ENCODE measurements around the gene OSM. TPM values are rescaled to one million over a fixed set of nuclear protein-coding genes. Genes with fewer than 3 reads are reported as not detected.

Gene OSM
- total RNA-seq, 4 donors from 2014 or later = 0.57 to 8.3 TPM; not detected in 2

DNA sequence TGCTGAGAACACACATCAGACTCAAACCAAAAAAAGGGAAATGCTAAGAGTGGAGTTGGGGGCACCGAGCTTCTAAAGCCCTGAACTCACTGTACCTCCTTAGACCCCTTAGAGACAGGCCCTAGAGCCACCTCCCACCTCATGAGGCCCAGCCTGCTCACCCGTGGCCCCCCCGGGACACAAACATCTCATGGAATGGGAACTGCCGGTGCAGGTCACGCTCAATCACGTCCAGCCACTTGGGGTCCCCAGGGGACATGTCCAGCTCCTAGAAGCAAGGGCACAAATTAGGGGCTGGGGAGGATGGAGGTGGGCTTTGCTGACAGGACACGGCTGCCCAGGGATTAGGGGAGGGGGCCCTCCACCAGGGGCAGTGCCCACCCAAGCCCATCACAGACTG is 28.9 kb upstream of the OSM start:
- DNase-seq (ENCODE audit: extremely low spot score) = no peak
- H3K4me1 ChIP-seq = peaks cover 23 to 44% (median 33%) of the 10 kb centered on the region in 4 donors
- 79% methylated on average over 7 of the region's 7 CpGs for WGBS
- no peak overlapping the region for H3K27ac ChIP-seq (replicated peaks in 1 of 4)
- no peaks in the 10 kb centered on the region for H3K9me3 ChIP-seq
- H3K36me3 ChIP-seq = peaks cover 55 to 88% (median 86%) of the 10 kb centered on the region in 4 donors
- intact Hi-C loops (cut with DNase I) = no loop called here
- TF ChIP-seq POLR2AphosphoS5 (IDR thresholded peaks at IDR 0.05) (no peak), EP300 (IDR thresholded peaks at IDR 0.05) (no peak), POLR2A (IDR thresholded peaks at IDR 0.05; ENCODE audit: low read depth) (no peak)
- TF ChIP-seq, protein P1, sequence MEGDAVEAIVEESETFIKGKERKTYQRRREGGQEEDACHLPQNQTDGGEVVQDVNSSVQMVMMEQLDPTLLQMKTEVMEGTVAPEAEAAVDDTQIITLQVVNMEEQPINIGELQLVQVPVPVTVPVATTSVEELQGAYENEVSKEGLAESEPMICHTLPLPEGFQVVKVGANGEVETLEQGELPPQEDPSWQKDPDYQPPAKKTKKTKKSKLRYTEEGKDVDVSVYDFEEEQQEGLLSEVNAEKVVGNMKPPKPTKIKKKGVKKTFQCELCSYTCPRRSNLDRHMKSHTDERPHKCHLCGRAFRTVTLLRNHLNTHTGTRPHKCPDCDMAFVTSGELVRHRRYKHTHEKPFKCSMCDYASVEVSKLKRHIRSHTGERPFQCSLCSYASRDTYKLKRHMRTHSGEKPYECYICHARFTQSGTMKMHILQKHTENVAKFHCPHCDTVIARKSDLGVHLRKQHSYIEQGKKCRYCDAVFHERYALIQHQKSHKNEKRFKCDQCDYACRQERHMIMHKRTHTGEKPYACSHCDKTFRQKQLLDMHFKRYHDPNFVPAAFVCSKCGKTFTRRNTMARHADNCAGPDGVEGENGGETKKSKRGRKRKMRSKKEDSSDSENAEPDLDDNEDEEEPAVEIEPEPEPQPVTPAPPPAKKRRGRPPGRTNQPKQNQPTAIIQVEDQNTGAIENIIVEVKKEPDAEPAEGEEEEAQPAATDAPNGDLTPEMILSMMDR (IDR thresholded peaks at IDR 0.05) = no peak
- H3K27me3 ChIP-seq = no peaks in the 10 kb centered on the region
- no peak overlapping the region for H3K4me3 ChIP-seq

DNA sequence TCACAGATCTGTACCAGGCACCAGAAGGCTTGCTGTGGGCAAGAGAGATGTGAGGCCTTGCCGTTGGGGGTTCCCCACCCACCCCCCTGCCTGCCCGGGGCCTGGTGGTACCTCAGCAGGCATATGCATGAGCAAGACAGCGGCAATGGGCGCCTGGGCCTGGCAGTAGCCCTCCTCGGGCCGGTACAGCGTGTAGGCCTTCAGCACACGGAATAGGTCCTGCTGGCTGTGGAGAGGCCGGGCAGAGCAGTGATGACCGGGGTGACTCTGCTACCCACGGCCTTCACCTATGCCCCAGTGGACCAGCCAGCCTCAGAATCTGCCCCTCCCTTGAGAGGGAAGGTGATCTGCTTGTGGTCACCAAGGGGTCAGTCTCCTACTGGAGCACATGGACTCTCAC is 28.2 kb upstream of the OSM start:
- Histone ChIP-seq H3K27ac (replicated peaks in 1 of 4) (no peak overlapping the region), H3K9me3 (no peaks in the 10 kb centered on the region), H3K36me3 (peaks cover 55 to 81% (median 79%) of the 10 kb centered on the region in 4 donors), H3K4me1 (peaks cover 27 to 44% (median 36%) of the 10 kb centered on the region in 4 donors), H3K4me3 (no peak overlapping the region), H3K27me3 (no peaks in the 10 kb centered on the region)
- TF ChIP-seq EP300 (IDR thresholded peaks at IDR 0.05) (no peak), POLR2A (IDR thresholded peaks at IDR 0.05; ENCODE audit: low read depth) (no peak), POLR2AphosphoS5 (IDR thresholded peaks at IDR 0.05) (no peak)
- TF ChIP-seq, protein P1 (IDR thresholded peaks at IDR 0.05) = no peak
- intact Hi-C loops (cut with DNase I) = no loop called here
- WGBS = 93% methylated on average over 11 of the region's 11 CpGs
- DNase-seq (ENCODE audit: extremely low spot score) = no peak

DNA sequence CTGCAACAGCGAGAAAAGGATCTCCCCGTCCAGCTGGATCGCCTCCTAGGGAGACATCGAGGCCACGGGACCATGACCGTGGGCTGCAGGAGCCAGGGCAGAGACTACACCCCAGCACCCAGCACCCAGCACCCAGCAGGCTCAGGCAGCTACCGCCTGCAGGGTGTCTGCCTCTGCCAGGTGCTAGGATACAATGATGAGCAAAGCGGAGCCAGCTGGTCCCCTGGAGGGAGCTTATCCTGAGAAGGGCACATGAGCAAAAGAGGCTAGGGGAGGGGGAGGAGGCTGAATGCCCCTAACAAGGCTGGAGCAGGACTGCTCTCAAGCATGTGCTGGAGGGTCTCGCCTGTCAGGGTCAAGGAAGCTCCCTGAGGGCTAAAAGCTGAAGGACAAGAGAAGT is 27.4 kb upstream of the OSM start:
- peaks cover 55 to 73% (median 71%) of the 10 kb centered on the region in 4 donors for H3K36me3 ChIP-seq
- no peak overlapping the region for H3K4me3 ChIP-seq
- peaks cover 28 to 40% (median 35%) of the 10 kb centered on the region in 4 donors for H3K4me1 ChIP-seq
- TF ChIP-seq POLR2A (IDR thresholded peaks at IDR 0.05; ENCODE audit: low read depth) = no peak
- TF ChIP-seq EP300 (IDR thresholded peaks at IDR 0.05) = no peak
- TF ChIP-seq, protein P1 (IDR thresholded peaks at IDR 0.05) = no peak
- no peak for TF ChIP-seq POLR2AphosphoS5 (IDR thresholded peaks at IDR 0.05)
- no peaks in the 10 kb centered on the region for H3K27me3 ChIP-seq
- intact Hi-C loops (cut with DNase I) = no loop called here
- no peak for DNase-seq (ENCODE audit: extremely low spot score)
- WGBS = 91% methylated on average over 8 of the region's 9 CpGs
- no peaks in the 10 kb centered on the region for H3K9me3 ChIP-seq
- no peak overlapping the region for H3K27ac ChIP-seq (replicated peaks in 1 of 4)

DNA sequence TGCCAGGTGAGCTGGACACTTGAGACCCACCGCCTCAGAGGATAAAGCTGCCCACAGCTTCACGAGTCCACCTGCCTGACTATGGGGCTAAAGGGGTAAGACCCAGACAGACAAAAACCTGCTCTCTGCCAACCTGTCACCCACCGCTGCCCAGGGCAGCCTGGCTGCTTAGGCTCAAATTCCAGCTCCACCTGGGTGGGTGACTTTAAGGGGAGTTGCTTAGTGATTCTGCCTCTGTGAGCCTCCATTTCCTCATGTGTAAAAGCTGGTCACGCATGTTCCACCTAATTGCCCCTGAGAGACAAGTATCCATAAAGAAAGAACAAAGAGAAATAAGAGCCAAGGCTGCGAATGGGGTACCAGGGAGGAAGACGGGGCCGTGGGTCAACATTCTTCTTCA is 26.4 kb upstream of the OSM start:
- Histone ChIP-seq H3K9me3 (no peaks in the 10 kb centered on the region), H3K27ac (replicated peaks in 1 of 4) (peak overlapping the region; percentile 94 to 99 (median 98)), H3K4me3 (no peak overlapping the region), H3K36me3 (peaks cover 44 to 63% (median 61%) of the 10 kb centered on the region in 4 donors), H3K27me3 (no peaks in the 10 kb centered on the region), H3K4me1 (peaks cover 38 to 44% (median 38%) of the 10 kb centered on the region in 4 donors)
- TF ChIP-seq, protein P1 (IDR thresholded peaks at IDR 0.05) = no peak
- TF ChIP-seq EP300 (IDR thresholded peaks at IDR 0.05) (no peak), POLR2A (IDR thresholded peaks at IDR 0.05; ENCODE audit: low read depth) (no peak), POLR2AphosphoS5 (IDR thresholded peaks at IDR 0.05) (no peak)
- intact Hi-C loops (cut with DNase I) = no loop called here
- DNase-seq (ENCODE audit: extremely low spot score) = no peak
- 89% methylated on average over 7 of the region's 7 CpGs for WGBS
